GM10266 (cell line): ENCODE measurements around the gene INPP5A.

Experiments
- DNase-seq: peaks from one replicate; pipeline ENCODE4 v3.0.0; 2012; ENCODE audit errors: extremely low spot score
- CTCF ChIP-seq: IDR thresholded peaks from 2 replicates; pipeline ENCODE4 v1.5.1; 2012; ENCODE audit warnings: mild to moderate bottlenecking, low read depth; ENCODE audit not compliant: control insufficient read depth, insufficient read depth; ENCODE audit errors: missing control alignments

INPP5A gene

GRCh38 chr10:132624847-132625471 lies 87.4 kb downstream of the INPP5A start:
- TF ChIP-seq CTCF = no peak
- DNase-seq = no peak

GRCh38 chr10:132626019-132626760 lies 88.6 kb downstream of the INPP5A start:
- DNase-seq = no peak
- no peak for TF ChIP-seq CTCF

DNA sequence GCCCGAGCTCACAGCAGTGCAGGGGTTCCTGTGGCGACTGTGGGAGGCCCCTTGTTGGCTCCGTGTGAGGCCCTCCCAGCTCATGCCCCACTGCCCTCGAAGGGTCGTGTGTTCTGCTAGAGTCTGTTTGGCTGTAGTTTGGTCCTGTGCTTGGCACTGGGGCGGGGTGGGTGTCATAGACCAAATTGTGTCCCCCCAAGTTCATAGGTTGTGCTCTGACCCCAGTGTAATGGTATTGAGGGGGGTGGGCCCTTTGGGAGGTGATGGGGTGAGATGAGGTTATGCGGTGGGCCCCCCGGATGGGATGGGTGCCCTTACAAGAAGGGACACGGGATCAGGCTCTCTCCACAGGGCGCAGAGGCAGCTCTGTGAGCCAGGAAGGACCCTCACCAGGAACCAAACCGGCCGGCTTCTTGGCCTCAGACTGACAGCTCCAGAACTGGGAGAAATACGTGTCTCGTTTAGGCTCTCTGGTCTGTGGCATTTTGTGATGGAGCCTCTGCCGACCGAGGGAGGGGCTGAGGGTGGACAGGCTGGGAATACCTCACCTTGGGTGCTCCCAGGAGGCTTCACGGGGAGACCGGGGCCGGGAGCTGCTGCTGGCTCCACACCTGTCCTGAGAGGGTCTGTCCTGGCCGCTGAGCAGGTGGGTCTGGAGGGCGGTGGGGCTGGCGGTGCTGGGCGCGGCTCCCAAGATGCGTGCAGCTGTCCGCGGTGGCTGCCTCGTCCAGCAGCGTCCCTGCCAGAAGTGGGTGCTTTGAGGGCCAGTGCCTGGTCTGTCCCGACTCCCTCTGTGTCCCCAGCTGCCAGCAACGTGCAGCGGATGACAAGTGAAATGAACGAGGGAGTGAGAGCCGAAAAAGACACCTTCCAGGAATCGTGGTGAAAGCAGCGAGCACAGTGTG lies 89.4 kb downstream of the INPP5A start:
- no peak for TF ChIP-seq CTCF
- no peak for DNase-seq

DNA sequence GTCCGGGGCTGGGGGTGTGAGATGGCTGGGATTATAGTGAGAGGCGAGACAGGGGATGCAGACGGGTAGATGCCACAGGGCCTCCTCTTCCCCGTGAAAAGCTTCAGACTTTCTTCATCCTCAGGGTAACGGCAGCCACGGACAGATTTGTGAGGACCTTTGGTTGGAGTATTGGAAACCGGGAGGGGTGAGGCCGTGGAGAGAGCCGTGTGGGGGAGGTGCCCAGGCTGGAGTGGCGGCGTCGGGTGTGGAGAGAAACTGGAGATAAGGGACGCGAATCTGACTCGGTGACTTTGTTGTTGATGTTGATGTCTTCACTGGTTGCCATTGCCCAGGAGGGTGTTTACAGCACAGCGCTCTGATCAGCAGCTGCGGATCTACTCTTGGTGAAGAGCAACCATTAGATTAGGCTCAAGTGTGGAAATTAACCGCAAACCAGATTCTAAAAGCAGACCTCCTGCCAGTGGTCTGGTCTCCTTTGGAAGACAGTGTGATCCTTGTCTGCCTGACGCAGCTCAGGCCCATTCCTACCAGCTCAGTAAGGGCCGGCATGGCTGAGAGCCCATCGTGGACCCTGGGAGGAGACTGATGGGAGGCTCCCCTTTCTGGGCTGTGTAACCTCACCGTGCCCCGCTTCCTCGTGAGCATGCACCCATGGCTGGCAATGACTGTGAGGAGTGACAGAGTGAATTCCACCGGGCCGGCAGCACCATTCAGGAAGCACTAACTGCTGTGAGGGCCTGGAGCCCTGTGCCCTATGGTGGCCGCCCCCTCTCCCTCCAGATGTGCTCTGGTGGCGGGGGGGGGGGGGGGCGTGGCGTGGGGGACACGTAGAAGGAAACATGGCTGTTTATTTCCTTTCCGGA lies 90.3 kb downstream of the INPP5A start:
- DNase-seq = no peak
- no peak for TF ChIP-seq CTCF

DNA sequence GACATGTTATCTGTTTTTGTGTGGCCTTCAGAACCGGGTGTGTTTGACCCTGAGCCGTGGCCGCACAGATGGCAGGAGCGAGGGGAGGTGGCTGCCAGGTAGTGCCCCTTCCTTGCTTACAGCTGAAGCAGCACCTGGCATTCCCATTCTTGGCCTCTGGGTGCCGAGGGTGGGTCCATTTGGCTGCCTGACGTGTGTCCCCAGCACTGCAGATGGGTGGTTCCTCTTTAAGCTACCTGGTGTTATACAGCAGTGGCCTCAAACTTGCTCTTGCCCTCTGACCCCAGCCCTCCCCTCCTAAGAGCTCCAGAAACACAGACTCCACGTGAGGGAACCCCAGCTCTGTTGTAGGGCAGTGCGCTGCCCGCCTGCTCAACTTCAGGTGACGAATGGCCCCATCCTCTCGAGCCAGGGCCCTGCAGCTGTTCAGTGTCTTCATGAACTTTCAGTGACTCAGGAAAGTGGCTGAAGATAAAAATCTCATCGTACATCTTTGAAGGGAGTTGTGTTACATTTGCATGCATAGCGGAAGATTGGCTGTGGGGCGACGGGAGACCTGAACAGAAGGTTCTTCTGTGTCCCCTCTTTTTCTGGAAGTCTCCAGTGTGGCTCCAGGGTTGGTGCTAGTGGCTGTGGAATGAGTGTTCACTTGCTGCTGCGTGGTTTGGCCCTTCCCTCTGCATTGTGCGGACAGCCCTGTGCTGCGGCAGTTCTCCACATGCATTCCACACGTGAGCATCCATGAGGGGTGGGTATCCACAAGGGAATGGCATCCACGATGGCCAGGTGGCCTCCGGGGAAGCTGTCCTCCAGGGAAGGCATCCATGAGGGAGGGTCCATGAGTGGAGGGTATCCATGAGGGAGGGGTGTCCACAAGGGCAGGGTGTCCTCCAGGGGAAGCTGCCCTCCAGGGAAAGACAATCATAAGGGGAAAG lies 91.6 kb downstream of the INPP5A start:
- DNase-seq = no peak
- no peak for TF ChIP-seq CTCF

DNA sequence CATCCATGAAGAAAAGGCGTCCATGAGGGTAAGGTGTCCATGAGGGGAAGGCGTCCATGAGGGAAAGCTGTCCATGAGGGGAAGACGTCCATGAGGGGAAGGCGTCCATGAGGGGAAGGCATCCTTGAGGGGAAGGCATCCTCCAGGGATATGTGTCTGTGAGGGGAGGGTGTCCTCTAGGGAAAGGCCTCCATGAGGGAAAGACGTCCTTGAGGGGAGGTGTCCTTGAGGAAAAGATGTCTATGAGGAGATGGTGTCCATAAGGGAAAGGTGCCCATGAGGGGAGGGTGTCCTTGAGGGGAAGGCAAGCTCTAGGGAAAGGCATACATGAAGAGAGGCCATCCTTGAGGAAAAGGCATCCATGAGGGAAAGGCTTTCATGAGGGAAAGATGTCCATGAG lies 92.6 kb downstream of the INPP5A start:
- no peak for TF ChIP-seq CTCF
- no peak for DNase-seq
